ENCODE results near the gene ALG5.

ALG5 gene

DNA sequence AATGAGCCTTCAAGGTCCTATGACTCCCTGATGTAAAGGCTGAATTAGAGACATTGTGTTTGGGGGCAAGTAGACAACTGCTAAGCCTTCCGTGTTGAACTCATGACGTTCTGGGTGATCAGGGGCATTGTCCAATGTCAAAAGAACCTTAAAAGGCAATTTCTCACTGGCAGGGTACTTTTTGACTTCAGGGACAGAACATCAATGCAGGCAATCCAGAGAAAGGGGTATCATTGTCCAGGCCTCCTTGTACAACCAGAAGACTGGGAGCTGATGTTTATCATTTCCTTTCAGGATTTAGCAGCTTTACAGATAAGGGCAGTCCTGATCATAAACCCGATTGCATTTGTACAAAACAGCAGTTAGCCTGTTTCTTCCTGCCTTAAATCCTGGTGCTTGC, 54.1 kb downstream of the ALG5 start:
- no peak overlapping the region for H3K27ac Mint-ChIP-seq

GRCh38 chr13:36925603-36926002, 73.5 kb downstream of the ALG5 start:
- peaks cover 36% of the 10 kb centered on the region for H3K27me3 Mint-ChIP-seq
- H3K4me1 Mint-ChIP-seq = no peaks in the 10 kb centered on the region
- no peak for DNase-seq
- no peaks in the 10 kb centered on the region for H3K9me3 Mint-ChIP-seq
- no peak overlapping the region for H3K27ac Mint-ChIP-seq
- H3K4me3 Mint-ChIP-seq = no peak overlapping the region
- no peak for ATAC-seq

More for the DNA sequence above, 54.1 kb downstream of the ALG5 start:
- ATAC-seq (no peak), DNase-seq (no peak)
- Mint-ChIP-seq H3K27me3 (peaks cover 9% of the 10 kb centered on the region), H3K4me3 (no peak overlapping the region), H3K4me1 (no peaks in the 10 kb centered on the region), H3K9me3 (peaks cover 5 to 27% of the 10 kb centered on the region in 2 donors)

- peaks cover 44% of the 10 kb centered on the region for H3K27me3 Mint-ChIP-seq
- H3K9me3 Mint-ChIP-seq = no peaks in the 10 kb centered on the region
- DNase-seq (no peak), ATAC-seq (no peak)
- no peak overlapping the region for H3K27ac Mint-ChIP-seq
- no peaks in the 10 kb centered on the region for H3K4me1 Mint-ChIP-seq
- no peak overlapping the region for H3K4me3 Mint-ChIP-seq
Measured at GRCh38 chr13:36924001-36924400, 75.1 kb downstream of the ALG5 start.

DNA sequence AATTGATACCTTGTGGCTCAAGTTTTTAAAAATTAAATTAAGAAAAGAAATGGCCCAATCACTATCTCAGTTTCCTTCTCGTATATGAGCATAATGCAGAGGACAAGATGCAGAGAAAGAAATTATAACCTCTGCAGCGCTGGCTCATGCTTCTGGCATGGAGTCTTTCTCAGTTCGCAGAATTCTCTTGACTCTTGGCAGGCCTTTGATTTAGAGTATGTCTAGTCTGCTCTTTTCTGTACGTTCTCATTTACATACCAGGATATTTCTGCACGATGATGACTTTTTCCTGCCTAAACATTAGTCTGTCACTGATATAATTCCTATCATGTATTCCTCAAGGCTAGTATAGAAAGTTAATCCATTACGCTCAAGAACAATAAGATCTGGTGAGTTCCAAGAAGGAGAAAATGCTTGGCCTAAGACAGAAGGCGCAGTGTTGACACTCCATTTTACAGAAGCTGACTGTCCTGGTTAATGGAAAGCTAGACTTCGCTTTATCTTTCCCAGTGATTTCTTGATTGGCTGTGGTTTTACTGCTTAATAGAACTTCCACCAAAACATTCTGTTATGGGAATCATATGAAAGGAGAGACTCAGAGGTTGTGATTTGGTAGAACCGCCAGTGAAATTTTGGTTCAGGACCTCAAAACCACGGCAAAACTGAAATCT, 77.4 kb downstream of the ALG5 start:
- H3K4me1 Mint-ChIP-seq = no peaks in the 10 kb centered on the region
- H3K4me3 Mint-ChIP-seq = no peak overlapping the region
- no peaks in the 10 kb centered on the region for H3K9me3 Mint-ChIP-seq

GRCh38 chr13:36920616-36921185, 78.4 kb downstream of the ALG5 start:
- no peaks in the 10 kb centered on the region for H3K4me1 Mint-ChIP-seq
- no peaks in the 10 kb centered on the region for H3K9me3 Mint-ChIP-seq
- H3K4me3 Mint-ChIP-seq = peak overlapping the region; percentile 58 to 67
- H3K27me3 Mint-ChIP-seq = peaks cover 74% of the 10 kb centered on the region
- ATAC-seq (no peak), DNase-seq (no peak)
- H3K27ac Mint-ChIP-seq = no peak overlapping the region

More for the DNA sequence above, 77.4 kb downstream of the ALG5 start:
- no peak for ATAC-seq
- H3K27me3 Mint-ChIP-seq = peaks cover 66% of the 10 kb centered on the region
- H3K27ac Mint-ChIP-seq = no peak overlapping the region
- no peak for DNase-seq

DNA sequence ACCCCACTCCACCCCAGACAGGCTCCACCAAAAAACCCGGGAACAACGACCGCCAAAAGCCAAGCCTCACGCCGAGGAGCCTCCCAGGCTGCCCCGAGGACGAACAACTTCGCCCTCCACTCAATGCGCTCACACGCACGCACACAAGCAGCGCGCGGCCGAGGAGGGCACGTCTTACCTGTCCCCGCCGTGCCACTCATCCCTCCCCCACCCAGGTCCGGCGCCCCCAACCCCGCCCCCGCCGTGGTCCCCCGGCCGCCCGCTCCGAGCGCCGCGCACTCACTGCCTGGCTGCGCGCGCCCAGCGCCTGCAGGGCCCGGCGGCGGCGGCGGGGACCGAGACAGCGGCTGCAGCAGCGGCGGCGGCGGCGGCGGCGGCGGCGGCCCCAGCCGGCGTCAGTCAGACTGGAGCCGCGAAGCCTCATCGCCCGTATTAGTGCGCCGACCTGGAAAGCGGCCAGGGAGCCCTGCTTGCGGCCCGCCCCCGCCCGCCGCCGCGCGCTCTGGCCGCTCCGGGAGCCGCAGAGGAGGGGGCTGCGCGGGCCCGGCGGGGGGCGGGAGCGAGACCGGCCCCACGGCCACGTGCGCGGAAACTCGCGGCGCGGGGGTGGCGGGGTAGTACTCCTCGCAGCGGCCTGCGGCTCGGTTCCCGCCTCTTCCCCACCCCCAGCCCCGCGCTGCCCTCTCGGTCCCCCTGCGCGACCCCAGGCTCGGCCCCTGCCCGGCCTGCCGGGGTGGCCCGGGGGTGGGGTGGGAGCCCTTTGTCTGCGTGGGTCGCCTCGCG, 79.1 kb downstream of the ALG5 start, which contains the start of gene SMAD9:
Gene SMAD9 (minus strand): TSS at position 406 of the 783 bp plus-strand sequence. CDS start 40,549 bp downstream, outside the sequence.
- Mint-ChIP-seq H3K27me3 (peaks cover 76% of the 10 kb centered on the region), H3K4me3 (peak within 1 kb of the TSS; percentile 58 to 69), H3K27ac (no peak within 1 kb of the TSS), H3K4me1 (no peaks in the 10 kb centered on the region), H3K9me3 (no peaks in the 10 kb centered on the region)
- DNase-seq = peak; percentile 13 to 18
- peak; percentile 80 for ATAC-seq

GRCh38 chr13:36919171-36919832, 79.8 kb downstream of the ALG5 start:
- H3K9me3 Mint-ChIP-seq = no peaks in the 10 kb centered on the region

GRCh38 chr13:36918246-36919131, 80.7 kb downstream of the ALG5 start:
- Mint-ChIP-seq H3K9me3 (no peaks in the 10 kb centered on the region), H3K4me3 (peak overlapping the region in 1 of 2 donors; percentile 37), H3K27me3 (peaks cover 77% of the 10 kb centered on the region), H3K27ac (no peak overlapping the region), H3K4me1 (no peaks in the 10 kb centered on the region)
- DNase-seq = no peak
- no peak for ATAC-seq

More at GRCh38 chr13:36919171-36919832, 79.8 kb downstream of the ALG5 start:
- Mint-ChIP-seq H3K27ac (no peak overlapping the region), H3K4me1 (no peaks in the 10 kb centered on the region), H3K27me3 (peaks cover 76% of the 10 kb centered on the region), H3K4me3 (peak overlapping the region; percentile 37 to 69)
- peak; percentile 68 for ATAC-seq
- DNase-seq = peak; percentile 4 to 11

DNA sequence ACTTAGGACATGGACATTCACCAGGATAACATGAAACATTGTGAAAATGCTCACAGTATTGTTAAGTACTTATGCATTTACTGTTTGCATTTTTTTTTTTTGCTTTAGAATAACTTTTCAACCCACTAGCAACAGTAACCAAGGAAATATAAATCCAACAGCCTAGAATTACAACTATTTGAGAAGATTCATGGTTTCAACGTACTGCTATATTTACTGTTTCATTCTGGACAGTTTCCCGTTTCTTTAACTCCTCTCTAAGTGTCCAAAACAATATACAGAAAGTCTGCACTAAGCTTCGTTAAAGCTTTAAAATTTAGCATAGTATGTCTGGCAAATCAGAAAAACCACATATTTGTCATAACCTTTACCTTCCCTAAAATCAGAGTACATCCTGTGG, 81.8 kb downstream of the ALG5 start:
- Mint-ChIP-seq H3K4me3 (no peak overlapping the region), H3K4me1 (no peaks in the 10 kb centered on the region), H3K27me3 (peaks cover 77% of the 10 kb centered on the region), H3K9me3 (no peaks in the 10 kb centered on the region), H3K27ac (no peak overlapping the region)
- DNase-seq (no peak), ATAC-seq (no peak)

GRCh38 chr13:36915896-36916640, 83.1 kb downstream of the ALG5 start:
- DNase-seq = no peak
- H3K4me1 Mint-ChIP-seq = no peaks in the 10 kb centered on the region
- no peak overlapping the region for H3K27ac Mint-ChIP-seq
- no peaks in the 10 kb centered on the region for H3K9me3 Mint-ChIP-seq
- no peak overlapping the region for H3K4me3 Mint-ChIP-seq
- peaks cover 68% of the 10 kb centered on the region for H3K27me3 Mint-ChIP-seq
- no peak for ATAC-seq

- Mint-ChIP-seq H3K9me3 (no peaks in the 10 kb centered on the region), H3K27me3 (peaks cover 69% of the 10 kb centered on the region), H3K4me3 (no peak overlapping the region), H3K27ac (no peak overlapping the region), H3K4me1 (no peaks in the 10 kb centered on the region)
- ATAC-seq (no peak), DNase-seq (no peak)
Measured at GRCh38 chr13:36915106-36915505, 84.0 kb downstream of the ALG5 start.

GRCh38 chr13:36914648-36915047, 84.5 kb downstream of the ALG5 start:
- Mint-ChIP-seq H3K27ac (no peak overlapping the region), H3K4me3 (no peak overlapping the region), H3K4me1 (no peaks in the 10 kb centered on the region), H3K27me3 (peaks cover 71% of the 10 kb centered on the region), H3K9me3 (no peaks in the 10 kb centered on the region)
- DNase-seq (no peak), ATAC-seq (no peak)

GRCh38 chr13:36913463-36913862, 85.7 kb downstream of the ALG5 start:
- no peak for DNase-seq
- peaks cover 60% of the 10 kb centered on the region for H3K27me3 Mint-ChIP-seq
- H3K9me3 Mint-ChIP-seq = no peaks in the 10 kb centered on the region
- no peak for ATAC-seq
- H3K4me1 Mint-ChIP-seq = no peaks in the 10 kb centered on the region
- H3K4me3 Mint-ChIP-seq = no peak overlapping the region
- H3K27ac Mint-ChIP-seq = no peak overlapping the region

DNA sequence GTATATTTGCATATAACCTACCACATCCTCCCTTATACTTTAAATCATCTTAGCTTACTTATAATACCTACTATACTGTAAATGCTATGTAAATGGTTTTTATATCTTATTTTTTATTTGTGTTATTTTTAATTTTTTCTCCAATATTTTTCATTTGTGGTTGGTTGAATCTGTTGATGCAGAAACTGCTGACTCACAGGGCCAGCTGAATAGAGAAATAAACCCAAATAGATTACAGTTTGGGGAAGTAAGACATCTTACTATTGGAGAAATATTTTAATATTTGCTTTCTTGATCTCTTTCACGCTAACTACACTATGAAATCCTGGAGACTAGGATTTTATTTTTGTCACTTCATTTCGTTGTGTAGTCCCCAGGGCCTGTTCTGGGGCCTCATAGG, 86.2 kb downstream of the ALG5 start:
- Mint-ChIP-seq H3K27me3 (peaks cover 55% of the 10 kb centered on the region), H3K9me3 (no peaks in the 10 kb centered on the region), H3K27ac (no peak overlapping the region), H3K4me1 (no peaks in the 10 kb centered on the region), H3K4me3 (no peak overlapping the region)
- DNase-seq = no peak
- no peak for ATAC-seq

Data from stimulated activated naive CD8-positive, alpha-beta T cell treated with anti-CD3 and anti-CD28 coated beads, Interleukin-15, amount 100 ng/mL, for 72 hours (primary cell).